T-helper 17 cell (primary cell): ENCODE data around the gene MKS1. TPM values are rescaled to one million over a fixed set of nuclear protein-coding genes. Genes with fewer than 3 reads are reported as not detected.

Experiments used
- ATAC-seq: fragments of 150-1000 bp; cut with Tn5 transposase; 2 replicates; pipeline ENCODE4 v1.10.0; 2021; ENCODE audit warnings: mild to moderate bottlenecking, moderate library complexity
- DNase-seq, 3 donors: peaks; one replicate each; pipeline versions ENCODE4 v3.0.0 to v3.0.0-alpha.2; 2020 to 2021
- H3K9me3 ChIP-seq: one replicate; pipeline ENCODE4 v1.7.0; 2013; ENCODE audit warnings: low read length, mild to moderate bottlenecking; ENCODE audit not compliant: control insufficient read depth, poor library complexity, severe bottlenecking
- H3K27ac Mint-ChIP-seq: one replicate; pipeline ENCODE4 v1.8.0; 2022; ENCODE audit warnings: mild to moderate bottlenecking, moderate library complexity, mixed read lengths
- H3K27me3 Mint-ChIP-seq: one replicate; pipeline ENCODE4 v1.8.0; 2022; ENCODE audit warnings: mixed read lengths
- H3K36me3 Mint-ChIP-seq: one replicate; pipeline ENCODE4 v1.8.0; 2022; ENCODE audit warnings: low read depth, mixed read lengths
- H3K4me1 Mint-ChIP-seq: one replicate; pipeline ENCODE4 v1.8.0; 2022; ENCODE audit warnings: mild to moderate bottlenecking, mixed read lengths
- H3K4me3 Mint-ChIP-seq: one replicate; pipeline ENCODE4 v1.8.0; 2022; ENCODE audit warnings: mild to moderate bottlenecking, moderate library complexity, mixed read lengths
- total RNA-seq, 4 donors: library from RNA in 2 of 4; stranded (reverse) in 2 of 4; gene quantifications; one replicate each; pipeline ENCODE4 v1.2.3 and lab custom pipeline; 2022 to 2026

The MKS1 gene
- 1 to 10 TPM; 7.6 to 7.7 TPM for total RNA-seq
- total RNA-seq (lab: John Stamatoyannopoulos, UW), result 14.9 to 21.7 reads per million in 2 donors

- H3K27me3 Mint-ChIP-seq, result peaks cover 3% of the 10 kb centered on the region
- peak within 1 kb of the TSS; percentile 97 for H3K4me3 Mint-ChIP-seq
- peak within 1 kb of the TSS; percentile 99 for H3K27ac Mint-ChIP-seq
- no peaks in the 10 kb centered on the region for H3K36me3 Mint-ChIP-seq
- ATAC-seq (peak; percentile 97), DNase-seq (peak; percentile 91 to 94 (median 92))
- peaks cover 17% of the 10 kb centered on the region for H3K4me1 Mint-ChIP-seq
- H3K9me3 ChIP-seq, result no peaks in the 10 kb centered on the region
These were observed at the start of gene MKS1 for GRCh38 chr17:58219007-58219788. Gene MKS1, minus strand, starts transcription at chr17:58219255. Its CDS starts 25 bp downstream, at chr17:58219230.

- Mint-ChIP-seq H3K27ac (no peak overlapping the region), H3K4me3 (no peak overlapping the region), H3K4me1 (no peaks in the 10 kb centered on the region), H3K27me3 (peaks cover 69% of the 10 kb centered on the region), H3K36me3 (peaks cover 6% of the 10 kb centered on the region)
- DNase-seq (no peak), ATAC-seq (no peak)
- H3K9me3 ChIP-seq, result no peaks in the 10 kb centered on the region
These were observed 49.3 kb upstream of the MKS1 start for GRCh38 chr17:58268326-58268725.

- Mint-ChIP-seq H3K27me3 (peaks cover 69% of the 10 kb centered on the region), H3K27ac (no peak overlapping the region), H3K36me3 (peaks cover 6% of the 10 kb centered on the region), H3K4me1 (no peaks in the 10 kb centered on the region), H3K4me3 (no peak overlapping the region)
- no peaks in the 10 kb centered on the region for H3K9me3 ChIP-seq
- DNase-seq, result no peak
- ATAC-seq, result no peak
These were observed 48.6 kb upstream of the MKS1 start for GRCh38 chr17:58267347-58268324.

DNA sequence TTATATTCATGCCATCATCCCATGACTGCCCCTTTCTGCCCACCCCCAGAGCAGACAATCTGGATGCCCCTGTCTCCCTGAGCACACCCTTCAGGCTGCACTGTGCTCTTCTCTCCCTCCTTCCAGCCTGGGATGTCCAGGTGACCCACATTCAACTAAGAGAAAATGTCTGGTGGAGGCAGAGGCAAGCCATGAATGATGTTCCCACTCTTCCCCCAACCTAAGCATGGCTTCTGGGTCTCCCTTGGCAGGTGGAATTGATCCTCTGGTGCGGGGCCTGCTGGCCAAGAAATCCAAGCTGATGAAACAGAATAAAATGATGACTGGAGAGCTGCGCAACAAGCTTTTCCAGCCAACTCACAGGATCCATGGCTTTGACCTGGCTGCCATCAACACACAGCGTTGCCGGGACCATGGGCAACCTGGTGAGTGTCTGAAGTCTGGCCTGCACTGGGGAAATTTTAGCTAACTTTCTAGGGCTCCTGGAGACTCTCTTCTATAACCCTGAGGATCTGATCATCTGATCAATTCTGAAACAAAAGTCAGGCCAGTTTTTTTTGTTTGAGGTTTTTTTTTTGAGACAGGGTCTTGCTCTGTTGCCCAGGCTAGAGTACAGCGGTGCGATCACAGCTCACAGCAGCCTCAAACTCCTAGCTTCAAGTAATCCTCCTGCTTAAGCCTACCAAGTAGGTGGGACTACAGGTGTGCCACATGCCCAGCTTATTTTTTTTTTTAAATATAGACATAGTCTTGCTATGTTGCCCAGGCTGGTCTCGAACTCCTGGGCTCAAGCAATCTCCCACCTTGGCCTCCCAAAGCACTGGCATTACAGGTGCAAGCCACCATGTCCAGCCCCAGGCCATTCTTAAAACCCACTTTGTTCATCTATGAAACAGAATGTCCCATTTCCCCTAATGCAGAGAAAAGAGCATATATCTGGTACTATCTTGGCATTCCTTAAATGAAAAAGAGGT lies 47.1 kb upstream of the MKS1 start:
- no peaks in the 10 kb centered on the region for H3K9me3 ChIP-seq
- DNase-seq (no peak), ATAC-seq (no peak)
- Mint-ChIP-seq H3K4me1 (no peaks in the 10 kb centered on the region), H3K27me3 (peaks cover 76% of the 10 kb centered on the region), H3K4me3 (no peak overlapping the region), H3K27ac (no peak overlapping the region), H3K36me3 (peaks cover 6% of the 10 kb centered on the region)

GRCh38 chr17:58265271-58265670 lies 46.2 kb upstream of the MKS1 start:
- DNase-seq (no peak), ATAC-seq (no peak)
- H3K36me3 Mint-ChIP-seq, result peaks cover 6% of the 10 kb centered on the region
- H3K4me3 Mint-ChIP-seq, result no peak overlapping the region
- H3K9me3 ChIP-seq, result no peaks in the 10 kb centered on the region
- H3K4me1 Mint-ChIP-seq, result no peaks in the 10 kb centered on the region
- H3K27me3 Mint-ChIP-seq, result peaks cover 80% of the 10 kb centered on the region
- no peak overlapping the region for H3K27ac Mint-ChIP-seq

- H3K9me3 ChIP-seq, result no peaks in the 10 kb centered on the region
- Mint-ChIP-seq H3K27me3 (peaks cover 81% of the 10 kb centered on the region), H3K4me1 (no peaks in the 10 kb centered on the region), H3K4me3 (no peak overlapping the region), H3K27ac (no peak overlapping the region), H3K36me3 (peaks cover 6% of the 10 kb centered on the region)
- DNase-seq (no peak), ATAC-seq (no peak)
These were observed 45.5 kb upstream of the MKS1 start for GRCh38 chr17:58264407-58265103.

GRCh38 chr17:58263773-58264172 lies 44.7 kb upstream of the MKS1 start:
- no peaks in the 10 kb centered on the region for H3K4me1 Mint-ChIP-seq
- H3K36me3 Mint-ChIP-seq, result peaks cover 6% of the 10 kb centered on the region
- no peaks in the 10 kb centered on the region for H3K9me3 ChIP-seq
- no peak overlapping the region for H3K27ac Mint-ChIP-seq
- H3K4me3 Mint-ChIP-seq, result no peak overlapping the region
- H3K27me3 Mint-ChIP-seq, result peaks cover 81% of the 10 kb centered on the region
- no peak for ATAC-seq
- no peak for DNase-seq

DNA sequence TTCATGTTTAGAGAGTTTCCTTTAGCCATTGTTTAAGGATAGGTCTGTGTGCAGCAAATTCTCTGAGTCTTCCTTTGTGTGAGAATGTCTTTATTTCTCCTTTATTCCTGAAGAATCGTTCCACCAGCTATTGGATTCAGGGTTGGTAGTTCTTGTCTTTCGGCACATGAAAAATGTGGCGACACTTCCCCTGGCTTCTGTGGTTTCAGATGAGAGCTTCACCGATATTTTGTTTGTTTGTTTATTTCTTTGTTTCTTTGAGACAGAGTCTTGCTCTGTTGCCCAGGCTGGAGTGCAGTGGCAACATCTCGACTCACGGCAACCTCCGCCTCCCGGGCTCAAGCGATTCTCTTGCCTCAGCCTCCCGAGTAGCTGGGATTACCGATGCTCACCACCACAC lies 43.1 kb upstream of the MKS1 start:
- H3K4me3 Mint-ChIP-seq, result no peak overlapping the region
- H3K27ac Mint-ChIP-seq, result no peak overlapping the region
- ATAC-seq (no peak), DNase-seq (no peak)
- peaks cover 87% of the 10 kb centered on the region for H3K27me3 Mint-ChIP-seq
- no peaks in the 10 kb centered on the region for H3K9me3 ChIP-seq
- peaks cover 6% of the 10 kb centered on the region for H3K36me3 Mint-ChIP-seq
- H3K4me1 Mint-ChIP-seq, result no peaks in the 10 kb centered on the region

DNA sequence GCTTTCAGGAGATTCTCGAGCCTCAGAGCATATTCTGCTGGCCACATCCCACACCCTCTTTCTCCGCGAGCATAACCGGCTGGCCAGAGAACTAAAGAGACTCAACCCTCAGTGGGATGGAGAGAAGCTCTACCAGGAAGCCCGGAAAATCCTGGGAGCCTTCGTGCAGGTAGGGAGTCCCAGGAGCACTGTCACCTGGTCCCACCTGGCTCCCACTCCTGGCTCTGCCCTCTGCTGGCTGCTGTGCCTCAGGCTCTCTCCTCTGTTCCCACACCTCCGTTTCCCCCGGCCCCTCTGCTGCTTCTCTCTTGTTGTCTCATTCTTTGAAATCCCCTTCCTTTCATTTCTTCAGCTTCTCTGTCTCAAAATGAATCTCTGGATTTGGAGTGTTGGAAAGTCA lies 35.7 kb upstream of the MKS1 start:
- Mint-ChIP-seq H3K36me3 (peaks cover 3% of the 10 kb centered on the region), H3K27me3 (peaks cover 35% of the 10 kb centered on the region), H3K4me1 (peaks cover 7% of the 10 kb centered on the region), H3K4me3 (no peak overlapping the region), H3K27ac (no peak overlapping the region)
- H3K9me3 ChIP-seq, result no peaks in the 10 kb centered on the region
- DNase-seq, result no peak
- no peak for ATAC-seq

DNA sequence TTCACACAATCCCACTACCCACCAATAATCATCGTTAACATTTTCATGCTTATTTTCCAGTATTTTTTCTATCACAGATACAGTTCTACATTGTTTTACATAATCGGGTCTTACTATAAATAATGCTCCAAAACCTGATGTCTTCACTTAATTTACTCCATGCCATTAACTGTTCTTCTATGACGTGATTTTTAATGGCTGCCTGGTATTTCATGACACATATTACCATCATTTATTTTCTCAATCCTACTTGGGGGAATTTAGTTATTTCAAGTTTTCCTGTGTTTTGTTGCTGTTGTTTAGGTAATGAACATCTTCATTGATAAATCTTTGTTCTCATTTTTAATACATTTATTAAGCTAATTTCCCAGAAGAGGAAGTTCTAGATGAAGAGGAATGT lies 34.0 kb upstream of the MKS1 start:
- Mint-ChIP-seq H3K4me1 (peaks cover 11% of the 10 kb centered on the region), H3K27me3 (peaks cover 39% of the 10 kb centered on the region), H3K36me3 (peaks cover 3% of the 10 kb centered on the region), H3K27ac (no peak overlapping the region), H3K4me3 (no peak overlapping the region)
- no peaks in the 10 kb centered on the region for H3K9me3 ChIP-seq
- ATAC-seq, result no peak
- no peak for DNase-seq

GRCh38 chr17:58252141-58252540 lies 33.1 kb upstream of the MKS1 start:
- DNase-seq, result no peak
- Mint-ChIP-seq H3K36me3 (peaks cover 3% of the 10 kb centered on the region), H3K27me3 (peaks cover 31% of the 10 kb centered on the region), H3K27ac (no peak overlapping the region), H3K4me1 (peaks cover 16% of the 10 kb centered on the region), H3K4me3 (no peak overlapping the region)
- ATAC-seq, result no peak
- H3K9me3 ChIP-seq, result no peaks in the 10 kb centered on the region

GRCh38 chr17:58250344-58251011 lies 31.4 kb upstream of the MKS1 start:
- Mint-ChIP-seq H3K27me3 (peaks cover 38% of the 10 kb centered on the region), H3K4me1 (peaks cover 16% of the 10 kb centered on the region), H3K36me3 (no peaks in the 10 kb centered on the region), H3K4me3 (no peak overlapping the region), H3K27ac (no peak overlapping the region)
- H3K9me3 ChIP-seq, result no peaks in the 10 kb centered on the region
- DNase-seq (no peak), ATAC-seq (no peak)
